ENCODE measurements around the gene ZNF423.

Gene ZNF423

DNA sequence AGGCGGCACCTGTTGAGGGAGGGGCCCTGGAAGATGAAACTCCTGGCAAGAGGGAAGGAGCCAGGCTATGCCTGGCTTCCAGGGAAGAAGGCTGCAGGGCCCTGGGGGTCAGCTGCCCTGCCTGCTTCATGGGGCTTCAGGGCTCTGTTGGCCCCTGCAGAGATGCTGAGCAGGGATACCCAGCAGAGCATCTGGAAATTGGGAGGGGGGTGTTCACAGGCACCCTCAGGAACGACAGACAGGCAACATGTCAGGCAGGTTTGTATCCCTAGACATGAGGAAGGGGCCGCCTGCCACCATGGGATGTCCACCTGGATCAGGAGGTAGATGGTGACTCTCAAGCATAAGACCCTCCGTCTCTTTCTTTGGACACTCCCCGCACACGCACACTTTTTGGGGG is 13.8 kb upstream of the ZNF423 start:
- DNase-seq: no peak

DNA sequence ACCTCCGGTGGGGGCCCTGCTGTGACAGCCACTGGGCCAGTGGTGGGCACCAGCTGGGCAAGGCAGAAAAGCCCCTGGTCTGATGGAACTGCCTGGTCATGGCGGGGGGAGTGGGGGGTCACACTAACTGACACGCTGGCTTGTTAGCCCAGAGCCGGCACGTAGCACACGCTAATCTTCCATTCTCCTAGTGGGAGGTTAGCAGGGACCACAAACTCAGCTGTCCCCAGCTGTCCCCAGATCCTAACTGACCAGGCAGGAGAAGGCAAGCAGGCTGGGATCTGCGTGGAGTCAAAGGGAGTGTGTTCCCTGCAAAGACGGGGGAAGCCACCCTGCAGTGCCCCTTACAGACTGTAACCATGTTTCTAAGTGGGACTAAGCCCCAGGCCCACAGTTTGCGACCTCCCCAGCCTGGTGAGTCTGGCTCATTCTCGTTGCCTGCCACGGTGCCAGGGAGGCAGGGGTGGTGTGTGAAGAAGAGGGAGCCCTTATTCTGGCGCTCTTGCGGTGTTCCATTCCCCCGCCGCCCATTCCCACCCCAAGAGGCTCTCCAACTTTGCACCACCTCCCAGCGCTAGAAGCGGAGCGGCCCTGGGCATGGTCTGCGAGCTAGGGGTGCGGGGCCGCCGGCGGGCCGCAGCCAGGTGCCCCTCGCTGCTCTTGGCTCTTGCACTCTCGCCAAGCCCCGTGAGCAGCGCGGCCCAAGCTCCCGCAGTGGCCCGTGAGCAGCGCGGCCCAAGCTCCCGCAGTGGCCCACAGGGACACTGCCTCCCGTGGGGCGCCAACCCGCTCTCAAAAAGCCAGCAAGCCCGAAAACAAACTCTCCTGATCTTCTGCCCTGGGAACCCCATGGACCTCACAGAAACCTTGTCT is 12.1 kb upstream of the ZNF423 start:
- no peak for DNase-seq

DNA sequence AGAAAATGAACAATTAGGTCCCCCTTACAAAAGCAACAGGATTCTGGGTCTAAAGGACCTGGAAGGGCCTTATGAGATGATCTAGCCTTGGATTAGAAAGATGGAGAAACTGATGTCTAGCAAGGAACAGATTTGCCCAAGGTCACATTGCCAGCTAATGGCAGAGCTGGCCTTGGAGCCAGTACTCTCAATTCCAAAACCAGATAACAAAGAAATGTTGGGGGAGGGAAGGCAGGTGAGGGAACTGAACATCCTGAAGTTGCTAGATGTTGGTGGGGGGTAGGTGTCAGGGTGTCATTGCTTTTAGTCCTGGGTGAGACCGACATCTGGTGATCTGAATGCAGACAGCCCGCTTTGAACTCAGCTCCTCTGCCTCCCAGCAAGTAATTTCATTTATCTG is 11.3 kb upstream of the ZNF423 start:
- DNase-seq: no peak

DNA sequence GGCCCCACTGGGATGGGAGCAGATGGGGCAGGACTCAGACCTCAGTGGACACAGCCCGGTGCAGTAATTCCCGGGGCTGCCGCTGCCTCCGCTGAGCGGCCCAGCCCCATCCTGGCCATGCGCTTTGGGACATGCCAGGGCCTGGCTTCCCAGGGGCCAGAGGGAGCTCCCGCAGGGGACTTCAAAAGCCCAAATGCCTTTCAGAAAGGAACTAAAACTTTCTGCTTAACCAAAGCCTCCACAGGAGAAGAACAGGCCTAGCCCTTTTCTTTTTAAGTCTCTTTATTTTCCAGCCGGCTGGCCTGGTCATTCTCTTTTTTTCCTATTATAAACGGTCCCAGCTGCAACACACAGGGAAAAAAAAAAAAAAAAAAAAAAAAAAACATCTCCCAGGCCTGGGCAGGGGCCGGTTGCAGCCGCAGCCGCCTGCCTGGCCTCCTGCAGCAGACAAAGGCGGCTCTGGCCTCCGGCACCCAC is 10.7 kb upstream of the ZNF423 start:
- DNase-seq: no peak

DNA sequence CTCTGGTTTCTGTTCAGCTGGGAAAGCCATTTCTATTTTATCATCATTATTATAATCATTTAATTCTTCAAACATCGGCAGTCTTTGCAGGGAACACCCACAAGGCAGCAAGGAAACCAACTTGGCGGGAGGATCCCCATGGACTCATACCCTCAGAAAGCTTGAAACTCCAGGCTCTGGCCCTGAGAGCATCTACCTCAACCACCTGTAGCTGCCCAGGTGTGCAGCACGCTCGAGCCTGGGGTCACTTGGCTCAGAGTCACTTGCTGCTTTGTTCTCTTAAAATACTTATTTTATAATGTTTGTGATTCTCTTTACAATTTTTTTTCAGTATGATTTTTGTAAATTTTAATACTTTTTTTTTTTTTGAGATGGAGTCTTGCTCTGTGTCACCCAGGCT is 6.8 kb upstream of the ZNF423 start:
- DNase-seq: no peak

DNA sequence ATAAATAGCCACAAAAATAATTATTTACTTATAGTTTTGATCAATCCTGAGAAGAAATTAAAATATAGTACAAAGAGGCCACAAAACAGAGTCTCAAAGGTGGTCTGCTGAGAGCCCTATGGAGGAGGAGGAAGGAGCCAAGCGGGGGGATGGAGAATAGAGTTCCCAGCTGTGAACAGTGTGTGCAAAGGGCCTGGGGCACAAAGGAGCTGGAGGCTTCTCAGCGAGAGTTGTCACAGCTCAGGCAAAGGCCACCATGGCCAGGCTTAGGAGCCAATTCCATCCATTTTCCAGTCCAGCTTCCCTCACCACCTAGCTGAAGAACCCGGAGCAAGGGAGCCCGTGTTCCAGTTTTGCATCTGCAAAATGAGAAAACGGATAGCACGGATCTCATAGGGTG is 5.4 kb upstream of the ZNF423 start:
- DNase-seq: no peak

DNA sequence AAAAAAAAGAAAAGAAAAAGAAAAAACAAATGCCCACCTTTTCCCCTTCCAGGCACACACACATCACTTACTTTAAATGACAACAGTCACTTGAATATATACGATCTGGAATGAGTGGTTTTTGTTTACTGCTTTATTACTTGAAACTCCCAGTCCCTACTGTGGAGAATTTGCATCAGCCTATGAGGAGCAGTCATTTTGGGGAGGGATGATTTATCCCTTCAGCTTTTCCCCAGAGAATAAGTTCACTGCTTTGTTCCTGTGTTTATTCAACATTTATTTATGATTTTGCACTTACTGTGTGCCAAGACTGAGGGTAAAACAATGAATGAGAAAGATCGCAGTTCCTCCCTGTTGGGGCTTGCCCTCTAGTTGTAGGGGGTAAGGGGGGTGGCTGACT is 4.7 kb upstream of the ZNF423 start:
- DNase-seq: no peak

DNA sequence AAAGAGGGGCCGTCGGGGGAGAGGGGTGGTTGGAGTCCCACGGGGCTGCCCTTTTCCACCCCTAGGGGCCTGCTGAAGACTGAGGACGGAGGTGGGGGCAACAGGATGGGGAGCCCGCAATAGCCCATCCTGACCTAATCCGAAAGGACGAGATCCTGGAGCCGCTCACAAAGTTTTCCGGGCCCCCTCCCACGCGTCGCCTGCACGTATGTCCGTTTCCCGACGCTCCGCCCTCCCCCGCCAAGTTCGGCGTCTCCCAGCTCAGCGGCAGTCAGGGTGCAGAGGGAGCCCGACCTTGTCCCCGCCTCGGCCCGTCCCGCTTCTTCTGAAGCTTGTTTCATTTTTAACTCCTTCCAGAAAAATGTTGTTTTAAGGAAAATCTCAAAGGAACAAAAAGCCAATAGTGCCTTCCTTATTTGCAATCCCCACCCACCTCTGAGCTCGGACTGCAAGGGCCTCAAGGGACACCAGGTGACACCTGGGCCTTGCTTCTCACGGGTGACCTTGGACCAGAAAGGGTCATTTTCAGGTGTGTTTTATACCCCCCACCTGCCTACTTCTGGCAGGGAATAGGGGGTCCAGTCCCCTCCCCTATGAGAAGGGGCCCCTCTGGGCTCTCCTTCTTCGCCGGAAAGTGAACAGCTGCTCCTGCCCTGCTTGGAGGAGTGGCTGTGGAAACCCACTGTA is 3.4 kb upstream of the ZNF423 start:
- no peak for DNase-seq

DNA sequence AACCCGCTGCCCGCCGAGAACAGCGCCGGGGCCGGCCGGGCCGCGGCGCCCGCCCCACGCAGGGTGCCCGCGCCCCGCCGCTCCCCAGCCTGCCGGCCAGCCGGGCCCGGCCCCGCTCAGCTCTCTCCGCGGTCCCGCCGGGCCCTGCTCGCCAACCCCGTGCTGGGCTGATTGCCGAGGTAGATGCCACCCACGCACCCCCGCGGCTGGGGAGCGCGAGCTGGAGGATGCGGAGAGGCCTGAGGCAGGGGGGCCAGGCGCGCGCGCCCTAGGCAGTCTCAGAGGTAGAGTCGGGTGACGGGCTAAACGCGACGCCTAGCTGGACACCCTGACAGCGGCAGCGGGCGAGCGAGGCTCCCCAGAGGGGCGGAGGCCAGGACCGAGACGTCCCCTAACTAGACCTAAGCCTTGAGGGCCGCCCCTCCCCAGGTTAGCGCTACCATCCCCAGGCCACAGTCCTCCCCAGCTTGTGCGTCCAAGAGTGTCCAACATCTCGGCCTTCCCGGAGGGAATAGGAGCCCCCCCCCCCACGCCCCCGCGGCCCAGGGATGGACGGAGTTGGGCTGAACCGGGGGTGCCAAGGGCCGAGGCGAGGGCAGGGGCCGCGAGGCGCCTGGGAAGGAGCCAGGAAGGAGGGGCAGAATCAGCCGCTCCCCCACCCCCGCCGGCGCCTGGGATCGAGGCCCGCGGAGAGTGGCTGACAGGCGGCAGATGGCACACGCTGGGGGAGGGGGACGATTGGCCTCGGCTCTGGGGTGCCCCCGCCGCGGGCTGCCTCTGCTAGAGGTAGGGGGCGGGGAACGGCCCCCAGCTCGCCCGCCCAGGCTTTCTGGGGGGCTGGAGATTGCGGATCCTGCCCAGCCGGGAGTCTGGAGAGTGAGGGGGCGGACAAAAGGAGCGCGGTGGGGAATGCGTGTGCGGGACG is 2.5 kb upstream of the ZNF423 start:
- DNase-seq: no peak

DNA sequence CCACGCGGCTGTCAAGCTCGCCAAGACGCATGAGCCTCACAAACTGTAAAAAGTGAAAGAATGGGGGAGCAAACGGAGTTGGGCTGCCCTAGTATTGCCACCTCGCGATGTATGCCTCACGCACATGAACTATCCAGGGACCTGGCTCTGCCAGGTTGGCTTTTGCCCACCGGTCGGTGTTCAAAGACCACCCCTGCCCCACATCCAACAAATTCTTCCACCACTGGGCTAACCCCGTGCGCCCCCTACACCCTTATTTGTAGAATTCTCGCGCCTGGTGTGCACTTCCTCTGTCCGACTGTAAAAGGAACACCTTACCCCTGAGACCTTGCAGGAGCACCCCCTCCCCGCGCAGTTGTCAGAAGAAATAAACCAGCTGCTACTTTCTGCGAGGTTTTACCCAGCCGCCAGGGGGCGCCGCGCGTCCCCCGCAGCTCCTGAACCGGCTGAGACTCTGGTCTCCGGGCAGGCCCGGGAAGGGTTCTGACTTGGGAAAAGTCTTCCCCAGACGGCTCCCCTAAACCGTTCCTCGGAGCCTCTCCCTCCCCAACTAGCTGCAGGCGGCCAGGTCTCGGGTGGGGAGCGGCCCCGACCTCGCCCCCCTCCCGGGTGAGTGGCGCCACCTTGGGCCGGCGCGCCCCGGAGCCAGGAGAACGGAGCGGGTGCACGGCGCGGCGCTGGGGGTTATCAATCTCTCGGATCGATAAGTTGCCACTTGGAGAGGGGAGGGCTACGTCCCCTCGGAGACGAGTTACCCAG is 1.7 kb upstream of the ZNF423 start:
- no peak for DNase-seq

DNA sequence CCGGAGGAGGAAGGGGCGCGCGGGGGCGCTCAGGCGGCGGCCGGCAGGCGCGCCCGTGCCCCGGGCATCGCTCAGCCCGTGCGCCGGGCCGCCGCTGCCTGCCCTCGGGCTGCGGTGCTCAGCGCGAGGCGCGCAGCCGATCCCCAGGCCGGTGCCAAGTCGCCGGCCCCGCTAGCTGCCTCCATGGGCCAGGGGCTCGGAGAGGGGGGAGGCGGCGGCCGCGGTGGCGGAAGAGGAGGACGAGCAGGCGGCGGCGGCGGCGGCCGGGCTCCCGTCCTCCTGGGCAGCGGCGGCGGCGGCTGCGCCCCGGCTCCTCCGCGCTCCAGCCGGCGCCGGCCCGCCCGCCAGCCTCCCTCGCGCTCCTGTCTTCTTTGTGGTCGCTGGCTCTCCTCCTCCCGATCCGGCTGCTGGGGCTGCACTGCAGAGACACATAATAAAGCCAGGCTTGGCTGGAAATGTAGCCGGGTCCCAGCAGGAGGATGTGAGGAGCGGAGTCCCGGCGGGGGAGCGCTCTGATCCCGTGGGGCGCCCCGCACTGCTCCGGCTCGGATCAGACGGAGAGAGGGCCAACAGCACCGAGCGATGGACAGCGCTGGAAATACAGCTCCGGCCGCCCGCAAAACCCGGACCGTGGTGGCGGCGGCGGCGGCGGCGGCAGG is 889 bp upstream of the ZNF423 start:
- DNase-seq: no peak

DNA sequence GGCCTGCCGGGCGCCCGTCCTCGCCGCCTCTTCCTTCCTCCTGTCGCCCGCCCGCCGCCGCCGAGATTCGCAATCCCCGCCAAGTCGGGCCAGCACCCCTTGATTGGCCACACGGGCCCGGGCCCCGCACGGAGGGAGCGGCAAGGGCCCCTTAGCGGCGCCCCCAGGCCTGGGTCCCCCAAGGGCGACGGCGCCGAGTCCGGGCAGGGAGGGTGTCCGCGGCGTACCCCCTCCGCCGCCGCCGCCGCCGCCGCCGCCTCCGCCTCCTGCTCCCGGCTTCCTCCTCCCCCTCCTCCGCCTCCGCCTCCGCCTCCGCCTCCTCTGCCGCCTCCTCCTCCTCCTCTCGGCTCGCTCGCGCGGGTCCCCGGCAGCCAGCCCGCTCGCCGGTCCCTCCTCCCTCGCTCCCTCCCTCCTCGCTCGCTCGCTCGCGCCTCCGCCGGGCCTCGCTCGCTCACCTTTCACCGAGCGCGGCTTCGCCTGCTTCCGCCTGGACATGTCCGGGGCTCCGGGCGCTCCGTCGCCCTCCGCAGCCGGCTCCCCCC is 561 bp downstream of the ZNF423 start:
- peak; percentile 27 for DNase-seq

DNA sequence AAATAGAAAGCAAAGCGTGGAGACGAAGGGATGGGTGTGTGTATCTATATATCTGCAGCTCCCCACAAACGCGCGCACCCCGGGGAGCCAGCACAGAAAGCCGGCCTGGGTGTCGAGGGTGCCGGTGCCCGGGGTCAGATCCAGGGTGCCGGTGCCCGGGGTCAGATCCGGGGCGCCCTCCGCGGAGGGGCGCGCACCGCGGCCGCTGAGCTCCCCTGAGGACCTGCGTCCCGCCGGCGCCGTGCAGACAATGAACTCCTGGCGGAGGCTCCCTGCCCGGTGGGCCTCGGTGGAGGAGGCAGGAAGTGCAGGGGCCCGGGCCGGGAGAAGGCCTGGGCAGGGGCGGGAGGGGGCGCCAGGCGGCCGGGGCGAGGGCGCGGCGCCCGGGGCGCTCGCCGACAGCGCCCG is 1.1 kb downstream of the ZNF423 start:
- no peak for DNase-seq

DNA sequence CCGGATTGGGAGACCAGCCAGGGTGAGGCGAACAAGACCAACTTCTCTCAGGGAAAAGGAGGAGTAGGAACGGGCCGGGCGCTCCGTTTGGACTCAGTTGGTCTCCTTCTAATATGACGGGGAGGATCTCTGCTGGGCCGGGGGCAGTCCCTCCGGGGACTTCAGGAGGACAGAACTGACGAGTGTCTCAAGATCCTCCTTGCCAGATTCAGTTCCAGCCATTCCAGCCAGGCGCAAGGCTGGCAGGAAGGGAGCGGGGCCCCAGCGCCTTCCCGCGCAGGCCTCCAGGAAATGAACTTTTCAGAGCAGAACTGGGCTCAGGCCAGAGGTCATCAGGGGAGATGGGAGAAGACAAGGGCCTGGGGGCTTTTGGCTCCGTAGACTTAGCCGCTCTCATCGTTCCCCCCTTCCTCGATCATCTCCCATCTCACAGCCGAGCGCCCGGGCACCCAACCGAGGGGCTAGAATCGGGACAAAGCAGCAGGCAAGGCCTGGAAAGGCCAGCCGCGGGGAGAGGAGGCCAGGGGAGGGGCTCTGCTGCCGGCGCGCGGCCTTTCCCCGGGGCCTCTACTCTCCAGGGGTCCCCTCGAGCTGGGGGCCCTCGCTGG is 1.6 kb downstream of the ZNF423 start:
- no peak for DNase-seq

DNA sequence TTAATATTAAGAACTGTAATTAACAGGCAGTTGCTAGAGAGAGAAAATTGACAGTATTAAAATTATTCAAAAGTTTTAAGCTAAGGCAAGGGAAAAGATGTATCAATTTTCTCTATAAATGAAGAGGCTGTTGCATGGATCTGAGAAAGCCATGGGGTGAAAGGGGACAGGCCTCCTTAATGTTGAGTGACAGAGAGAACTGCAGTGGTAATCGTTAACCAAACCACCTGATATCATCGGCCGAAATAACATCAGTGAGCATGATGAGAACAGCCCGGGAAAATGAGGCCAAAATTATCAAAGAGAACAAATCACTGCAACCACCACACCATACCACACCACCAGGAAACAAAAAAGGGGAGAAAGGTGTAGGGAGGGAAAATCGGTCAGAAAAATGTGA is 3.6 kb downstream of the ZNF423 start:
- DNase-seq: no peak

DNA sequence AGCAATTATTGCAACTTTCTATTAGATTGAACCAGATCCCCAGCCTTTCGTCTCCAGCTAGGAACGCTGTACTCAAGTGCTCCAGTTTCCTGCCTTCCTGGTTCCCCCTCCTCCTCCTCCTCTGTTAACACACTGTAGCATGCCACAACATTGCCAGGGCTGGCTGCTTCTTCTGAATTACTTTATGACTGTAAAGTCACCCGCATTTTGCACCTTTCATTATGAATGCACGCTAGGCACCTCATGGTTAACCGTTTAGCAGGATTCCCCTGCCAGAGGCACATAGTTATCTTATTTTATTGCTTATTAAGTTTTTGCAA is 4.5 kb downstream of the ZNF423 start:
- DNase-seq: no peak

DNA sequence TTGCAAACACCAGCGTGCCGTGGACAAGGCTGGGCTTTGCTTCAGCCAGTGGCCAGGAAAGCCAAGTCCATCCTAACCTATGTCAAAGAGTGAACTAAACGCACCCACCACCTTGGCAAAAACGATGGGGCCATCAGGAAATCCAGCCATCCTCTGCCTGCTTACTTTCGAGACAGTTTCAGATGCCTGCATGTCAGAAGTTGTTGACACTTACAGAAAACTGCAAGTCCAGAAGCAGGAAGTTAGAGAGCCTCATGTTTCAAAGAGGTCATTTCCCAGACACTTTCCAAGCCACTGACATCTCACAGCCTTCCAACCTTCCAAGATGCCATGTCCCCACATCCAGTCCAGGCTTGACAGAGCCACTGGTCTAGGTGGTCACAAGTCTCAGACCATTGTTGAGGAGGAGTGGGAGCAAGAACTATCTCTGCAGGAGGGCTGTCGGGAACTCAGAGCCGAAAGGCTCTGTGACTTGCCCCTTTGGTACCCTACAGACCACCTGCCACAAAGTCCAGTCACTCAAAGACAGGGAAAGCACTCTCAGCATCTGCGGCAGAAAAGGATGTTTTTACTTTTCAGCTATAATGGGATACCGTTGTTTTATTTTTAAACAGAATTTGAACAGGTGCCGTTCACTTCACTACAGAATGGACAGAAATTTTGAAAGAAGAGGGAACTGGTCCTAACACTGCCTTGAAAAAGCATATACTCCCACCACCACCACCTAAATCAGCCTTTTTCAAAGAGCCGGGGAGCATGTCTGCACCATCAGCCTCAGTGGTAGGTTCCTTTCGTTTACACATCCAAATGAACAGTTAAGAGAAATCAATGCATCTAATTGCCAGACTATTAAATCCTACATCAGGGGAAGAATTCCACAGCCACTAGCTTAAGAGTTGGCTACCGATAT is 5.1 kb downstream of the ZNF423 start:
- no peak for DNase-seq

DNA sequence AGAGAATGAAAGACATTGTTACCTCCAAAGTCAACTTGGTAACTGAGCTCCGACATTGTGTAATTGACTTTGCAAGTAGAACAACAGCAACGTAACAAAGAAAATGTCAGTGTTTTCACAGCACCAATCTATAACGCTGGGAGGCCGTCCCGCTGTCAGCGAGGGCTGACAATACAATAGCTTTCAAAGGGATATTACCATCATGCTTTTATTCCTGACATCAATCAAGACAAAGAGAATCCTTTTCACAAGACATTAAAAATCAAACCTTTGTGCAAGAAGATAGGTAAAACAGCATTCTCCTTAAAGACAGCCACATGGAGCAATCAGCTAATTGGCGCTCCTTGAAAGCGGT is 6.2 kb downstream of the ZNF423 start:
- no peak for DNase-seq

DNA sequence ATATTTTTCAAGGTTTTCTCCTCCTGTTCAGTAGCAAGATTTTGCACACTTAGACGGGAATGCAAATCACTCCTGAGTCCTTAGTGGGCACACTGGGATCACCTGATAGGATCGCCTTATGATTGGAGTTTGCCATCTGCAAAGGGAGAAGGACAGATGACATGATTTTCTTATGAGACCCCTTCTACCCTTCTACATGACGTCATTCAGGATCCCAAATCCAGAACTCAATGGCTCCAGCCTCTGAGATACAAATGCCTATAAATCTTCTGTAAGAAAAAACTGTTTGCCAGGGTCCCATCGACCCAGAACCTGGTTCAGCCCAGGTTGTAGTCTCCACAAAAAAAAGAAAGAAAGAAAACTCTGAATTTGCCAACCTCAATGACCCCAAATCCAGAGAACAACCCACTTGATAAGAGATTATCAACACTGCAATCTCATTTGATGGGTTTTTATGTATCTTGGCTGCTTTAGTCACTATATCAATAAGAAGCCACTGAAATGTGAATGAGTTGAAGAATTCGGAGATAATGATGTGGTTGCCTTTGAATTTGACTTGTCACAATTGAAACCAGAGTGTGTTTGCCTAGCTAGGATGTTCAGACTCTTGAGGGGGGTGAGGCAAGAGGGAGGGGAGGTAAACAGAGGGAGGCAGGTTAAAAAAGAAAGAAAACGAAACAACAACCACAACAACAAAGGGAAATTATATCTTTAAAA is 6.7 kb downstream of the ZNF423 start:
- no peak for DNase-seq

DNA sequence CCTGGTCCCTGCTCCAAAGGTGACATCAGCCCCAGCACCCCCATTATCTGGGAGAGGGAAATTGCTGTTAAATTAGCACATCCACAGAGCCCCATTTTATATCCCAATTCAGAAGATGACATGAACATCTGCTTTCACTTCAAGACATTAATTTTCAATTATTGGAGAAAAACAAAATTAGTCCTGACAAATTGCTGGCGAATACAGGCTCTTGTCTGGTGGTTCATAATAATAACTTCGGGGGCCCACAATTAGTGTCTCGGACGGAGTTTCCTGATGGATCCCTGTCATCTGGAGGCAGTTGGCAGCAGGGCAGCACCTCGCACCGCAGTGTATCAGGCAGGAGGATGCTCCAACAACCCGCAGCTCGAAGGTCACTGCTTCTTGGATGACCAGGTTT is 7.4 kb downstream of the ZNF423 start:
- no peak for DNase-seq

Data from effector CD4-positive, alpha-beta T cell (primary cell).